SK-N-SH treated with all-trans-retinoic acid at 6 μM for 48 hours (cell line): ENCODE data around the gene GJB4.

Experiments used
- CSDC2 ChIP-seq: fragments of 250-450 bp; sonication (Bioruptor Pico); IDR thresholded peaks from 2 replicates; pipeline ENCODE4 v1.5.0; 2020; ENCODE audit warnings: mild to moderate bottlenecking, moderate library complexity
- ESRRG ChIP-seq: fragments of 250-450 bp; sonication (Bioruptor Pico); IDR thresholded peaks from 2 replicates; pipeline ENCODE4 v1.6.1; 2021; ENCODE audit warnings: mild to moderate bottlenecking
- PATZ1 ChIP-seq: fragments of 250-450 bp; sonication (Bioruptor Pico); IDR thresholded peaks from 2 replicates; pipeline ENCODE4 v1.8.0; 2020; ENCODE audit warnings: mild to moderate bottlenecking, moderate library complexity, borderline replicate concordance
- POU6F1 ChIP-seq: fragments of 250-450 bp; sonication (Bioruptor Pico); IDR thresholded peaks from 2 replicates; pipeline ENCODE4 v1.8.0; 2021; ENCODE audit warnings: low read depth, mild to moderate bottlenecking, moderate library complexity, borderline replicate concordance
- ZC3H10 ChIP-seq: fragments of 250-450 bp; sonication (Bioruptor Pico); IDR thresholded peaks from 2 replicates; pipeline ENCODE4 v1.5.1; 2021; ENCODE audit warnings: mild to moderate bottlenecking, moderate library complexity
- ZFP3 ChIP-seq: fragments of 250-450 bp; sonication (Bioruptor Pico); IDR thresholded peaks from 2 replicates; pipeline ENCODE4 v1.5.0; 2020; ENCODE audit warnings: mild to moderate bottlenecking, moderate library complexity
- ZNF70 ChIP-seq: fragments of 450-650 bp; formaldehyde crosslinking; IDR thresholded peaks from 2 replicates; pipeline ENCODE4 v1.5.0; 2020; ENCODE audit warnings: mild to moderate bottlenecking, moderate library complexity

- no peak for TF ChIP-seq ESRRG (CRISPR knock-in tag)
- TF ChIP-seq ZFP3 (CRISPR knock-in tag), result no peak
- TF ChIP-seq CSDC2 (CRISPR knock-in tag), result no peak
- no peak for TF ChIP-seq POU6F1 (CRISPR knock-in tag)
- no peak for TF ChIP-seq ZC3H10 (CRISPR knock-in tag)
- TF ChIP-seq ZNF70, result no peak
- no peak for TF ChIP-seq PATZ1 (CRISPR knock-in tag)
Observed at GRCh38 chr1:34749992-34750391, 9.5 kb upstream of the GJB4 start.
